GM19240 (cell line): ENCODE data around the gene RNF175.
"Not testable (repeated sequence)": the region's sequence is repeated elsewhere in the genome, so short reads cannot be mapped to it uniquely, and the experiment has no call there.

ENCODE experiments used
- DNase-seq: peaks from one replicate; pipeline ENCODE4 v3.0.0; 2011; ENCODE audit warnings: low spot score; ENCODE audit not compliant: insufficient read length

Gene RNF175

GRCh38 chr4:153684182-153684970 is 75.4 kb downstream of the RNF175 start, which contains the start of gene TLR2:
Gene TLR2 (plus strand): TSS chr4:153684280. CDS start chr4:153702908, 18,628 bp downstream.
- peak; percentile 21 for DNase-seq

DNA sequence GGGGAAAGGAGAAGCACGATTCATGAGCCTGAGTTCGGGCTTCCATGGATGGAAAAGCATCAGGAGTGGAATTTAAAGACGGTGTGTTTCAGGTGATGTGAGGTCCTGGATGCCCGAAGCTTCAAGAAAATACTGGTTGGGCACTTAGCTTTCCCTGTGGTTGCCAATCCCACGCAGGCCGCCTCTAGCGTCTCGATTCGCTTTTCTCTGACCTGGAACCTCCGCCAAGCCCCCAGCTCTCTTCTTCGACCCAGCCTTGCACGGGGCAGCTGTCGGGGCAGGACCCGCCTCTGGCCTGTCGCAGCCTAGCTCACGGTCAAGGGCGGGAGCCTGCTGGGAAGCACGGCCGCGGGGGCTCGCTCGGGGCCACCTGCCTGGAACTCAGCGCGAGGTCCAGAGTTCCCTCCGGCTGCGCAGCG is 76.1 kb downstream of the RNF175 start:
- DNase-seq: no peak

GRCh38 chr4:153679486-153679885 is 80.3 kb downstream of the RNF175 start:
- no peak for DNase-seq

DNA sequence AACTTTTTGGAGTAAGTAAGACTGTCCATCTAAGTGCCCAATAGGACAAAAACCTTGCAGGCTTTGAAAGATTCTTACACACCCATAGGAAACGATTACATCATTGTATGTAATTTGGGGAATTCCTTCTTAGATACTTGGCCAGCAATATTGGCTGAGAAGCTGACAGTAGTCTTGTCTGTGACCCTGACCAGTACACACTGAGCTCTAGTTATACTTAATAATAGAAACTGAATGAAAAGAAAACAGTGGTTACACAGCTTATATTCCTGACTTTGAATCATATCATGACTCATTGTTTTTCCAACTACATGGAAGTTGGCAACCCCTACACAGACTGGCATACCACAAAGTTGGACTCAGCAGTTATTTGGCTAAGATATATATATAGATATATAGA is 82.8 kb downstream of the RNF175 start:
- DNase-seq: no peak

- DNase-seq: no peak
Observed at GRCh38 chr4:153676486-153676885, 83.3 kb downstream of the RNF175 start.

GRCh38 chr4:153669838-153670237 is 90.0 kb downstream of the RNF175 start:
- no peak for DNase-seq

- no peak for DNase-seq
Observed at GRCh38 chr4:153668647-153669046, 91.2 kb downstream of the RNF175 start.

- not testable (repeated sequence) for DNase-seq
Observed at GRCh38 chr4:153666505-153666904, 93.3 kb downstream of the RNF175 start.

- no peak for DNase-seq
Observed at GRCh38 chr4:153663667-153664066, 96.2 kb downstream of the RNF175 start.

GRCh38 chr4:153661908-153662307 is 97.9 kb downstream of the RNF175 start:
- DNase-seq: no peak

- no peak for DNase-seq
Observed at GRCh38 chr4:153661215-153661822, 98.5 kb downstream of the RNF175 start.
